ENCODE results near the gene ARFGAP3.

DNA sequence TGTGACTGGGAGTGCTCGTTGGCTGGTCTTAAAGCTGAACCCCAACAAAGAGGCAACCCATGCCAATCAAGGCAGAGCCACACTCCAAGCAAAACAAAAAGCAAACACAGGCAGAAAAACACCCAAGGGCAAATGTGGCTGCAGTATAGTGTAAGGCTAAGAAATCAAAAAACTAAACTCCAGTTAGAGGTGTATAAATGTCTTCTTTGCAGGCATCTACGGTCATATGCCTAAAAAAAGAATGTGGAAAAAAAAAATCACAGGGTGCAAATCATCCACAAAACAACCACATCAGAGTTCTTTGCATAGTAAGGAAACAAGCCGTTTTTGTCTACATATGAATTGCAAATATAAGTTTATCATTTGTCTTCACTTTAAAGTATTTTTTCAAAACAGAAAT, 27.8 kb downstream of the ARFGAP3 start:
- TF ChIP-seq POLR2A (IDR thresholded peaks at IDR 0.05; ENCODE audit: low read length) (no peak), SMC3 (IDR thresholded peaks at IDR 0.05) (no peak), BCL3 (IDR thresholded peaks at IDR 0.05) (no peak), RAD21 (conservative IDR thresholded peaks at IDR 0.05 in 1 of 2, IDR thresholded peaks at IDR 0.05 in 1 of 2) (no peak), USF2 (IDR thresholded peaks at IDR 0.05) (no peak), MAX (IDR thresholded peaks at IDR 0.05) (no peak), ESRRA (IDR thresholded peaks at IDR 0.05; ENCODE audit: borderline replicate concordance, low read length) (no peak), KDM5A (IDR thresholded peaks at IDR 0.05) (no peak)
- TF ChIP-seq, protein P1, sequence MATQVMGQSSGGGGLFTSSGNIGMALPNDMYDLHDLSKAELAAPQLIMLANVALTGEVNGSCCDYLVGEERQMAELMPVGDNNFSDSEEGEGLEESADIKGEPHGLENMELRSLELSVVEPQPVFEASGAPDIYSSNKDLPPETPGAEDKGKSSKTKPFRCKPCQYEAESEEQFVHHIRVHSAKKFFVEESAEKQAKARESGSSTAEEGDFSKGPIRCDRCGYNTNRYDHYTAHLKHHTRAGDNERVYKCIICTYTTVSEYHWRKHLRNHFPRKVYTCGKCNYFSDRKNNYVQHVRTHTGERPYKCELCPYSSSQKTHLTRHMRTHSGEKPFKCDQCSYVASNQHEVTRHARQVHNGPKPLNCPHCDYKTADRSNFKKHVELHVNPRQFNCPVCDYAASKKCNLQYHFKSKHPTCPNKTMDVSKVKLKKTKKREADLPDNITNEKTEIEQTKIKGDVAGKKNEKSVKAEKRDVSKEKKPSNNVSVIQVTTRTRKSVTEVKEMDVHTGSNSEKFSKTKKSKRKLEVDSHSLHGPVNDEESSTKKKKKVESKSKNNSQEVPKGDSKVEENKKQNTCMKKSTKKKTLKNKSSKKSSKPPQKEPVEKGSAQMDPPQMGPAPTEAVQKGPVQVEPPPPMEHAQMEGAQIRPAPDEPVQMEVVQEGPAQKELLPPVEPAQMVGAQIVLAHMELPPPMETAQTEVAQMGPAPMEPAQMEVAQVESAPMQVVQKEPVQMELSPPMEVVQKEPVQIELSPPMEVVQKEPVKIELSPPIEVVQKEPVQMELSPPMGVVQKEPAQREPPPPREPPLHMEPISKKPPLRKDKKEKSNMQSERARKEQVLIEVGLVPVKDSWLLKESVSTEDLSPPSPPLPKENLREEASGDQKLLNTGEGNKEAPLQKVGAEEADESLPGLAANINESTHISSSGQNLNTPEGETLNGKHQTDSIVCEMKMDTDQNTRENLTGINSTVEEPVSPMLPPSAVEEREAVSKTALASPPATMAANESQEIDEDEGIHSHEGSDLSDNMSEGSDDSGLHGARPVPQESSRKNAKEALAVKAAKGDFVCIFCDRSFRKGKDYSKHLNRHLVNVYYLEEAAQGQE (IDR thresholded peaks at IDR 0.05), result no peak
- TF ChIP-seq, protein P2, sequence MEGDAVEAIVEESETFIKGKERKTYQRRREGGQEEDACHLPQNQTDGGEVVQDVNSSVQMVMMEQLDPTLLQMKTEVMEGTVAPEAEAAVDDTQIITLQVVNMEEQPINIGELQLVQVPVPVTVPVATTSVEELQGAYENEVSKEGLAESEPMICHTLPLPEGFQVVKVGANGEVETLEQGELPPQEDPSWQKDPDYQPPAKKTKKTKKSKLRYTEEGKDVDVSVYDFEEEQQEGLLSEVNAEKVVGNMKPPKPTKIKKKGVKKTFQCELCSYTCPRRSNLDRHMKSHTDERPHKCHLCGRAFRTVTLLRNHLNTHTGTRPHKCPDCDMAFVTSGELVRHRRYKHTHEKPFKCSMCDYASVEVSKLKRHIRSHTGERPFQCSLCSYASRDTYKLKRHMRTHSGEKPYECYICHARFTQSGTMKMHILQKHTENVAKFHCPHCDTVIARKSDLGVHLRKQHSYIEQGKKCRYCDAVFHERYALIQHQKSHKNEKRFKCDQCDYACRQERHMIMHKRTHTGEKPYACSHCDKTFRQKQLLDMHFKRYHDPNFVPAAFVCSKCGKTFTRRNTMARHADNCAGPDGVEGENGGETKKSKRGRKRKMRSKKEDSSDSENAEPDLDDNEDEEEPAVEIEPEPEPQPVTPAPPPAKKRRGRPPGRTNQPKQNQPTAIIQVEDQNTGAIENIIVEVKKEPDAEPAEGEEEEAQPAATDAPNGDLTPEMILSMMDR (IDR thresholded peaks at IDR 0.05), result no peak
